GM19238 (cell line): ENCODE results near the gene KRT13.

Source experiments
- DNase-seq: peaks from one replicate; pipeline ENCODE4 v3.0.0; 2011; ENCODE audit warnings: low spot score; ENCODE audit not compliant: insufficient read length

The KRT13 gene

GRCh38 chr17:41468346-41468745 is 37.1 kb downstream of the KRT13 start:
- no peak for DNase-seq

- no peak for DNase-seq
Observed at GRCh38 chr17:41467561-41467960, 37.9 kb downstream of the KRT13 start.

- no peak for DNase-seq
Observed at GRCh38 chr17:41466988-41467387, 38.4 kb downstream of the KRT13 start, which contains the start of gene KRT32. Gene KRT32, minus strand, starts transcription at chr17:41467386. Its CDS starts 61 bp downstream, at chr17:41467325.

DNA sequence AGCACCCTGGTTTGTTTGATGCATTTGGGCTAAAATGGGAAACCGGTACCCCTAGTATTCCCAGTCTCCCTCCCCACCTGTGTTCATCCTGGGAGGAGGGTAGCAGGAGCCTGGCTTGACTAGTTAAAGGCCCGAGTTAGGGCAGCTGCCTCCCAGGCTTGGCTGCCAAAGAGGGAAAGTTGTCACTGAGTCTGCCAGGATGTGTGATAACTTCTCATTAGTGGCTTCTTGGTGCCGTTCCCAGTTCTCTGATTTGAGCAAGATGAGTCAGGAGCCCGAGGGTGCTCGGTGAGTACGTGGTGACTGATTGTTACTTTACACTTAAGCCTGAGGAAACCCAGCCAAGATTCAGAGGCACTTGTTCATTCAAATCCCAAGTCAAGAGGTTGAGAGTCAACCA is 40.7 kb downstream of the KRT13 start:
- DNase-seq = no peak

DNA sequence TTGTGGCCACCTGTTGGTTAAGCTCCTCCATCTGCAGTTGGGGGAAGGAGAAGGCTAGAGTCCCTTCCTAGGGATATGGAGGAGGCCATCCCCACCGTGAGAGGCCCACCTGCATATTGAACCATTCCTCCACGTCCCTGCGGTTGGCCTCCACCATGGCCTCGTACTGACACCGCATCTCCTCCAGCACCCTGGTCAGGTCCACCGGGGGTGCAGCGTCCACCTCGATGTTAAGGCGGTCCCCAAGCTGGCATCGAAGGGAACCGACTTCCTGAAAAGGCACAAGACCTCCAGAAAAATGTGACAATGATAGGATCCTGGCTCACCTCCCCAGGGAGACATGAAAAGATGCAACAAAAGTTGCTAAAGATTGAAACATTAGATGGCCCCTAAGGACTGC is 41.2 kb downstream of the KRT13 start:
- DNase-seq = no peak

- DNase-seq = no peak
Observed at GRCh38 chr17:41463746-41464145, 41.7 kb downstream of the KRT13 start.

GRCh38 chr17:41462705-41463104 is 42.7 kb downstream of the KRT13 start:
- DNase-seq = no peak

- DNase-seq = no peak
Observed at GRCh38 chr17:41457676-41458075, 47.7 kb downstream of the KRT13 start.

GRCh38 chr17:41456204-41456603 is 49.2 kb downstream of the KRT13 start:
- no peak for DNase-seq

DNA sequence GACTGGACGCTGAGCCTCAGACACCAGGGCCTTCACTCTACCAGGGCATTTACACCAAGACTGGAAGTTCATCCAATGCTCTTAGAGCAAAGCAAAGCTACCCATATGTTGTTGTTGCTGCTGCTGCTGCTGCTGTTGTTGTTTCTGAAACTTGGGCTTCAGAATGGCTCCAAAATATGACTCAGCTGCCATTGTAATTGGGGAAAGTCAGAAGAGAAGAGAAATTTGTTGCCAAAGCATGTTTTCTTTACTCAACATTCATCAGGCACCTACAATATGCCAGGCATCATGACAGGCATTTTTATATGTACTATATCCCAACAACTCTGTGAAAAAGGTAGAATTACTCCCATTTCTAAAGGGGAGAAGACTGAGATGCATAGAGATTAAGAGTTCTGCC is 50.2 kb downstream of the KRT13 start:
- DNase-seq = no peak

DNA sequence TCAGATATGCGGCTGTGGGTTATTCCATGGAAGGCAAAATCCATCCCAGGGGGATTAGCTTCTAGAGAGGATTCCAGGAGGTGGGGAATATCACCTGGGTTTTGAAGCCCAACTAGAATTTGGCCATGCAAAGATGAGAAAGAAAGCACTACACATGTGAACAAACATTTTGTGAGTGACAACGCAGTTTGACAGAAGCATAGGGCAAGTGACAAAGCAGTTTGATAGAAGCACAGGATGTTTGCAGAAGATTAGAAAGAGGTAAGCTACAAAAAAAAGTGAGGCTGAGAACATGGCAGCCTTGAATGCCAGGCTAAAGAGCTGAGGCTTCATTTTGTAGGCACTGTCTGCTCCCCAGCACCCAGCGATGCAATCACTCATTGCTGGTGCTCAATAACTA is 52.3 kb downstream of the KRT13 start:
- no peak for DNase-seq

GRCh38 chr17:41452281-41452680 is 53.1 kb downstream of the KRT13 start:
- no peak for DNase-seq

- no peak for DNase-seq
Observed at GRCh38 chr17:41451154-41451728, 54.2 kb downstream of the KRT13 start.
